GM06990 (cell line): ENCODE data around the gene PSMB11.

Experiments
- DNase-seq: peaks from one replicate; pipeline ENCODE4 v3.0.0-alpha.2; 2011; ENCODE audit not compliant: insufficient read length; ENCODE audit errors: extremely low read depth
- H3K27me3 ChIP-seq: replicated peaks from 2 replicates; pipeline ENCODE4 v1.6.0; 2011; ENCODE audit warnings: low read length; ENCODE audit not compliant: control insufficient read depth, insufficient read depth
- H3K36me3 ChIP-seq: 2 replicates; pipeline ENCODE4 v1.5.1; 2011; ENCODE audit warnings: low read length; ENCODE audit not compliant: control insufficient read depth, insufficient read depth
- H3K4me3 ChIP-seq: replicated peaks from 2 replicates; pipeline ENCODE4 v1.5.1; 2011; ENCODE audit warnings: low read depth, mild to moderate bottlenecking, control low read depth, low read length
- TF ChIP-seq, protein P1 (sequence below): IDR thresholded peaks from 2 replicates; pipeline ENCODE4 v1.5.1; 2011; ENCODE audit warnings: low read length, control low read depth, mild to moderate bottlenecking, inconsistent platforms; ENCODE audit not compliant: insufficient read depth, poor library complexity, severe bottlenecking

PSMB11 gene

DNA sequence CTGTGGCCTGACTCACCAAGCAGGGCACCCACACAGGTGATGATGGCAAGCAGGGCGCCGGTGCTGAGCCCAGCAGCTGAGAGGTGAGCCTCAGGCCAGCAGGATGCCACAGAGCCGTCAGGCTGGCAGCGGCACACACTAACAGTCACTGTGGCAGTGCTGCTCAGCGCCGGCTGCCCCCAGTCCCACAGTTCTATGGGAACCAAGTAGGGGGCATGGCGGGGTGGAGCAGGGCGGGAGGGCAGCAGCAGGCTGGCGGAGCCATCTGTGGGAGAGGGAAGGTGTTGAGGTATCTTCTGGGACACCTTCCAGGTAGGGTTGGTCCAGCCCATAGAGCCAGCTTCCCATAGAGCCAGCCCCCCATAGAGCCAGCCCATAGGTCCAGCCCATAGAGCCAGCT lies 7.0 kb downstream of the PSMB11 start:
- DNase-seq = no peak
- no peaks in the 10 kb centered on the region for H3K36me3 ChIP-seq
- TF ChIP-seq, protein P1, sequence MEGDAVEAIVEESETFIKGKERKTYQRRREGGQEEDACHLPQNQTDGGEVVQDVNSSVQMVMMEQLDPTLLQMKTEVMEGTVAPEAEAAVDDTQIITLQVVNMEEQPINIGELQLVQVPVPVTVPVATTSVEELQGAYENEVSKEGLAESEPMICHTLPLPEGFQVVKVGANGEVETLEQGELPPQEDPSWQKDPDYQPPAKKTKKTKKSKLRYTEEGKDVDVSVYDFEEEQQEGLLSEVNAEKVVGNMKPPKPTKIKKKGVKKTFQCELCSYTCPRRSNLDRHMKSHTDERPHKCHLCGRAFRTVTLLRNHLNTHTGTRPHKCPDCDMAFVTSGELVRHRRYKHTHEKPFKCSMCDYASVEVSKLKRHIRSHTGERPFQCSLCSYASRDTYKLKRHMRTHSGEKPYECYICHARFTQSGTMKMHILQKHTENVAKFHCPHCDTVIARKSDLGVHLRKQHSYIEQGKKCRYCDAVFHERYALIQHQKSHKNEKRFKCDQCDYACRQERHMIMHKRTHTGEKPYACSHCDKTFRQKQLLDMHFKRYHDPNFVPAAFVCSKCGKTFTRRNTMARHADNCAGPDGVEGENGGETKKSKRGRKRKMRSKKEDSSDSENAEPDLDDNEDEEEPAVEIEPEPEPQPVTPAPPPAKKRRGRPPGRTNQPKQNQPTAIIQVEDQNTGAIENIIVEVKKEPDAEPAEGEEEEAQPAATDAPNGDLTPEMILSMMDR = no peak
- no peak overlapping the region for H3K4me3 ChIP-seq
- no peaks in the 10 kb centered on the region; the same call in 1 of the 2 replicates for H3K27me3 ChIP-seq

- Histone ChIP-seq H3K27me3 (no peaks in the 10 kb centered on the region), H3K36me3 (no peaks in the 10 kb centered on the region), H3K4me3 (no peak overlapping the region)
- DNase-seq = no peak
- TF ChIP-seq, protein P1 = no peak
Observed at GRCh38 chr14:23051141-23052057, 9.4 kb downstream of the PSMB11 start.

DNA sequence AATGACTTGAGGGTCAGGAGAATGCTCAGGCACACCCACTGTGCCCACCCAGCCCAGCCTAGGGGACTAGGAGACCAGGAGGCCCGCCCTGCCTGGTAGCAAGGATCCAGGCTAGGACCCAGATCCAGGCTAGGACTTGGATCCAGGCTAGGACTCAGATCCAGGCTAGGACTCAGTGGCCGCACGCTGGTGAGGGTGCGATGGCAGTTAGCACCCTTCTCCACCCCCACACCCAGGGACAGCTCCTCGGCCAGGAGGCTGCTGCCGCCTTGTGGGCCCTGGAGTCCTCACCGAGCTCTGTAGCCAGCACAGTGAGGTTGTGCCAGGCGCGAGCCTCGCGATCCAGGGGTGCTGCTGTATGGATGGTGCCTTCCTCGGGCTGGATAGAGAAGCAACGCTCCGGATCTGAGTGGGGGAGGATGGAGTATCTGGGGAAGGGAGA lies 10.2 kb downstream of the PSMB11 start:
- H3K36me3 ChIP-seq = no peaks in the 10 kb centered on the region
- H3K27me3 ChIP-seq = no peaks in the 10 kb centered on the region
- TF ChIP-seq, protein P1 = no peak
- no peak for DNase-seq
- H3K4me3 ChIP-seq = no peak overlapping the region

GRCh38 chr14:23052671-23053070 lies 10.7 kb downstream of the PSMB11 start:
- no peak for DNase-seq
- Histone ChIP-seq H3K36me3 (no peaks in the 10 kb centered on the region), H3K4me3 (no peak overlapping the region), H3K27me3 (no peaks in the 10 kb centered on the region)
- TF ChIP-seq, protein P1 = no peak

DNA sequence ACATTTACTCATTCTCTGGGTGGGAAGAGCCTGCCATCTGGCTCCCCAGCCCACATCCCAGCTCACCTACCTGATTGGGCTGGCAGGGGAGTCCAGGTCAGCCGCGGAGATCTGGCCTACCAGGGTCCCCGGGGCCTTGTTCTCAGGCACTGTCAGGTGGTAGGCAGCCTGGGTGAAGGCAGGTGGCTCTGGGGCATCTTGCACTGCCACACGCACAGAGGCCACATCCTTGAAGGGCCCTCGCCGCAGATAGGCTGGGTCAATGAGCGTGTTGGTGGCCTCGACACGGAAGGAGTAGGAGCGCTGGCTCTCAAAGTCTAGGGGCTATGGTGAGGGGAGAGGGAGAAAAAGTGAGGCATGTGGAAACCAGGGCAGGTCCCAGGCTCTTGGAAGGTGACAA lies 11.4 kb downstream of the PSMB11 start:
- Histone ChIP-seq H3K4me3 (no peak overlapping the region), H3K27me3 (no peaks in the 10 kb centered on the region), H3K36me3 (peaks cover 2% of the 10 kb centered on the region)
- DNase-seq = no peak
- TF ChIP-seq, protein P1 = no peak
